GM23338 (cell line): ENCODE measurements around the gene PHKA2. TPM values are rescaled to one million over a fixed set of nuclear protein-coding genes. Genes with fewer than 3 reads are reported as not detected.
"Not testable (repeated sequence)": the region's sequence is repeated elsewhere in the genome, so short reads cannot be mapped to it uniquely, and the experiment has no call there.

Experiments
- ATAC-seq: fragments of 200-7000 bp; cut with Tn5 transposase; 3 replicates; pipeline ENCODE4 v1.9.1; 2020
- DNase-seq: peaks from one replicate; pipeline ENCODE4 v3.0.0-alpha.2; 2015; ENCODE audit warnings: low spot score
- H2AFZ ChIP-seq: fragments of 200-600 bp; sonication (generic); 2 replicates; pipeline ENCODE4 v1.8.0; 2016; ENCODE audit warnings: antibody characterized with exemption, mild to moderate bottlenecking, moderate library complexity
- H3F3A ChIP-seq: fragments of 200-600 bp; sonication (generic); replicated peaks from 2 replicates; pipeline ENCODE4 v1.8.0; 2017; ENCODE audit warnings: antibody characterized with exemption, mixed run types, low read depth
- H3K27ac ChIP-seq: fragments of 200-600 bp; sonication (generic); 2 replicates; pipeline ENCODE4 v1.6.1; 2016; ENCODE audit warnings: low read depth
- H3K27me3 ChIP-seq: fragments of 200-600 bp; sonication (generic); 2 replicates; pipeline ENCODE4 v1.8.0; 2016; ENCODE audit warnings: mild to moderate bottlenecking, mixed run types, moderate library complexity; ENCODE audit not compliant: insufficient read depth
- H3K36me3 ChIP-seq: fragments of 200-600 bp; sonication (generic); 2 replicates; pipeline ENCODE4 v1.8.0; 2016; ENCODE audit warnings: mild to moderate bottlenecking; ENCODE audit not compliant: insufficient read depth
- H3K4me1 ChIP-seq: fragments of 200-600 bp; sonication (generic); 2 replicates; pipeline ENCODE4 v1.8.0; 2016; ENCODE audit warnings: mild to moderate bottlenecking, moderate library complexity; ENCODE audit not compliant: insufficient read depth
- H3K4me2 ChIP-seq: fragments of 200-600 bp; sonication (generic); 2 replicates; pipeline ENCODE4 v1.7.1; 2017; ENCODE audit warnings: mixed run types
- H3K4me3 ChIP-seq: fragments of 200-600 bp; sonication (generic); 2 replicates; pipeline ENCODE4 v1.6.1; 2016; ENCODE audit warnings: mixed run types
- H3K79me2 ChIP-seq: fragments of 200-600 bp; sonication (generic); replicated peaks from 2 replicates; pipeline ENCODE4 v1.8.0; 2017; ENCODE audit warnings: mild to moderate bottlenecking; ENCODE audit not compliant: insufficient read depth
- H3K9me2 ChIP-seq: fragments of 200-600 bp; sonication (generic); 2 replicates; pipeline ENCODE4 v1.8.0; 2017; ENCODE audit not compliant: insufficient read depth
- H4K20me1 ChIP-seq: fragments of 200-600 bp; sonication (generic); replicated peaks from 2 replicates; pipeline ENCODE4 v1.8.0; 2017; ENCODE audit warnings: mild to moderate bottlenecking; ENCODE audit not compliant: insufficient read depth
- H3K27ac Mint-ChIP-seq: 2 replicates; pipeline ENCODE4 v1.8.0; 2020; ENCODE audit warnings: inconsistent platforms, mild to moderate bottlenecking, moderate library complexity, mixed read lengths
- H3K27me3 Mint-ChIP-seq: 3 replicates; pipeline ENCODE4 v1.8.0; 2022; ENCODE audit warnings: low read depth, mild to moderate bottlenecking, moderate library complexity, mixed read lengths, inconsistent platforms; ENCODE audit not compliant: insufficient read depth, poor library complexity
- H3K36me3 Mint-ChIP-seq: 3 replicates; pipeline ENCODE4 v1.8.0; 2021; ENCODE audit warnings: low read depth, mild to moderate bottlenecking, inconsistent platforms, moderate library complexity, mixed read lengths
- H3K4me1 Mint-ChIP-seq: 3 replicates; pipeline ENCODE4 v1.8.0; 2020; ENCODE audit warnings: mild to moderate bottlenecking, inconsistent platforms, mixed read lengths
- H3K4me3 Mint-ChIP-seq: 3 replicates; pipeline ENCODE4 v1.8.0; 2021; ENCODE audit warnings: moderate library complexity, mild to moderate bottlenecking, inconsistent platforms, mixed read lengths
- H3K9me3 Mint-ChIP-seq: 3 replicates; pipeline ENCODE4 v1.8.0; 2020; ENCODE audit warnings: moderate library complexity, mild to moderate bottlenecking, inconsistent platforms, mixed read lengths
- EZH2 ChIP-seq: fragments of 200-600 bp; sonication (generic); IDR thresholded peaks from one replicate; pipeline ENCODE4 v1.8.0; 2017; ENCODE audit warnings: antibody characterized with exemption, mild to moderate bottlenecking, low read depth; ENCODE audit not compliant: unreplicated experiment
- POLR2AphosphoS5 ChIP-seq: IDR thresholded peaks from 2 replicates; pipeline ENCODE4 v1.6.1; 2016; ENCODE audit warnings: antibody characterized with exemption, low read depth
- STAT1 ChIP-seq: IDR thresholded peaks from one replicate; pipeline ENCODE4 v1.6.1; 2016; ENCODE audit warnings: antibody characterized with exemption; ENCODE audit not compliant: unreplicated experiment
- ZNF331 ChIP-seq: fragments of 250-450 bp; sonication (Bioruptor Pico); IDR thresholded peaks from 2 replicates; pipeline ENCODE4 v1.5.0; 2020; ENCODE audit warnings: low read depth, mild to moderate bottlenecking, moderate library complexity
- polyA plus RNA-seq: library from polyadenylated mRNA; unstranded; fragments of >200 nt; fragmentation: Nextera tagmentation; extraction: Ambion mirVana; gene quantifications from 2 replicates; pipeline ENCODE4 v1.2.1, GENCODE V29; 2016
- small RNA-seq: library from RNA; depleted of rRNA; stranded (forward); fragments of <200 nt; gene quantifications from one replicate; pipeline ENCODE3, GENCODE V24; 2014; ENCODE audit warnings: low replicate concordance
- total RNA-seq: library from RNA; depleted of rRNA; stranded (reverse); fragments of >200 nt; shearing (Covaris generic); gene quantifications from 2 replicates; pipeline ENCODE4 v1.2.3, GENCODE V29; 2014; rRNA removed
- TF ChIP-seq, protein P1 (sequence below): IDR thresholded peaks from one replicate; pipeline ENCODE4 v1.6.1; 2018; ENCODE audit warnings: antibody characterized with exemption; ENCODE audit not compliant: unreplicated experiment

The PHKA2 gene
- total and polyA plus RNA-seq, 2 experiments from 2014 or later: 8.0 to 23.9 TPM

DNA sequence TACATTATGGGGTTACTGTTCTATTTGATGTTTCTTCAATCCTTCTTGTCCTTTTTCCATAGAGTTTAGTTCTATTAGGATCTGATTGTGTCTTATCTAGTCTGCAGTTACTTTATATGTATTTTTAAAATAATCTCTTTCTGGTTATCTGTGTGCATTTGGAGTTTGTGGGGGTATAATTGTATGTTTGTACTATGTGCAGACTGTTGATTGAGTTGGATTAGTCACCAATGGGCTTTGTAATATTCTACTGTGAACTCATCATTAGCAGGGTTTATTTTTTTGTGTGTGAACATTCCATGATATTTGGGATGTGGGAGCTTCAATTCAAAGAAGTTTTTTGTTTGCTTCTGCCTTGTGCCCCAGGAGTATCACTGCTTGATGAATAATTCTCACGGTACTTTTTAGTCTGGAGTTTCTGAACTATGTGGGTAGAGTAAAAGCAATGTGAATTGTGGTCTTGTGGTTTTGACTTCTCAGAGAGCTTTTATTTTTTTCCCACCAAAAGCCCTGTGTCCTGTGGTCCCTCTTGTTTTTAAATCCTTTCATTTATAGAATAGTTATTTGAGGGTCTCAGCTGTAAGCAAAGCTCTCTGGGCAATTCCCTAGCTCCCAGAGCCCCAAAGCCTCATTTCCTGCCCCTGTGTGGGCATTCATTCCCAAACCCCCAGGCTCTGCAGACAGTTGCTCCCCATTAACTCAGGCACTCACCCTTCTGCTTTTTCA, 127.8 kb downstream of the PHKA2 start (continued):
- TF ChIP-seq EZH2: no peak
- TF ChIP-seq ZNF331: no peak
- no peak for TF ChIP-seq POLR2AphosphoS5
- no peak for TF ChIP-seq STAT1
- TF ChIP-seq, protein P1, sequence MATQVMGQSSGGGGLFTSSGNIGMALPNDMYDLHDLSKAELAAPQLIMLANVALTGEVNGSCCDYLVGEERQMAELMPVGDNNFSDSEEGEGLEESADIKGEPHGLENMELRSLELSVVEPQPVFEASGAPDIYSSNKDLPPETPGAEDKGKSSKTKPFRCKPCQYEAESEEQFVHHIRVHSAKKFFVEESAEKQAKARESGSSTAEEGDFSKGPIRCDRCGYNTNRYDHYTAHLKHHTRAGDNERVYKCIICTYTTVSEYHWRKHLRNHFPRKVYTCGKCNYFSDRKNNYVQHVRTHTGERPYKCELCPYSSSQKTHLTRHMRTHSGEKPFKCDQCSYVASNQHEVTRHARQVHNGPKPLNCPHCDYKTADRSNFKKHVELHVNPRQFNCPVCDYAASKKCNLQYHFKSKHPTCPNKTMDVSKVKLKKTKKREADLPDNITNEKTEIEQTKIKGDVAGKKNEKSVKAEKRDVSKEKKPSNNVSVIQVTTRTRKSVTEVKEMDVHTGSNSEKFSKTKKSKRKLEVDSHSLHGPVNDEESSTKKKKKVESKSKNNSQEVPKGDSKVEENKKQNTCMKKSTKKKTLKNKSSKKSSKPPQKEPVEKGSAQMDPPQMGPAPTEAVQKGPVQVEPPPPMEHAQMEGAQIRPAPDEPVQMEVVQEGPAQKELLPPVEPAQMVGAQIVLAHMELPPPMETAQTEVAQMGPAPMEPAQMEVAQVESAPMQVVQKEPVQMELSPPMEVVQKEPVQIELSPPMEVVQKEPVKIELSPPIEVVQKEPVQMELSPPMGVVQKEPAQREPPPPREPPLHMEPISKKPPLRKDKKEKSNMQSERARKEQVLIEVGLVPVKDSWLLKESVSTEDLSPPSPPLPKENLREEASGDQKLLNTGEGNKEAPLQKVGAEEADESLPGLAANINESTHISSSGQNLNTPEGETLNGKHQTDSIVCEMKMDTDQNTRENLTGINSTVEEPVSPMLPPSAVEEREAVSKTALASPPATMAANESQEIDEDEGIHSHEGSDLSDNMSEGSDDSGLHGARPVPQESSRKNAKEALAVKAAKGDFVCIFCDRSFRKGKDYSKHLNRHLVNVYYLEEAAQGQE: no peak

DNA sequence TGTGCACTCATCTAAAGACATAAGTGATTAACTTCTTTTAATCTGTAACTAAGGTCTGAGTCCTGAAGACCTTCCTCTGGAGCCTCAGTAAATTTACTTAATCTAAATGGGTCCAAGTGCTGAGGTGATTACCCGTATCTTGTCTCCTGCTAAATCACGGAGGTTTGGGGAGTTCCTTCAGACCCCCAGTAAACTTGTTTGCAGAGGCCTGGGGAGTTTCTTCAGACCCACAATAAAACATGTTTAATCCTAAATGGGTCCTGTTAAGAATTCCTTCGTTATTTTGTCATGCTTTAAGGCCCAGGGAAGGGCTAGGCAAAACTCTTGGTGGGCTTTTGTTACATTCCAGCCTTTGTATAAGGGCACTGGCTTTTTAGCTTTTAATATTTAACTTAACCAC, 136.0 kb downstream of the PHKA2 start:
- H3K36me3 Mint-ChIP-seq, H2AFZ ChIP-seq, DNase-seq, H3K4me1 Mint-ChIP-seq, H3K4me2 ChIP-seq, H3K4me3 ChIP-seq, H3K4me3 Mint-ChIP-seq, H3K9me2 ChIP-seq, ATAC-seq, H3K27ac Mint-ChIP-seq, H3K27me3 ChIP-seq, H3K27me3 Mint-ChIP-seq, H3K4me1 ChIP-seq, H3K9me3 Mint-ChIP-seq, H3K27ac ChIP-seq, H4K20me1 ChIP-seq, H3F3A ChIP-seq, H3K36me3 ChIP-seq, H3K79me2 ChIP-seq: not testable (repeated sequence)

Small RNA genes within 50 kb of the gene (small RNA-seq; reads per million reads assigned to genes)
- not detected for gene RN7SL48P

Other genes starting within 250 kb of the PHKA2 start
- gene ADGRG2, start 138.4 kb upstream of the PHKA2 start, total RNA-seq: 10.8 and 12.2 TPM in 2 replicates
- 3.9 and 4.0 TPM in 2 replicates for gene ADGRG2, start 138.4 kb upstream of the PHKA2 start, polyA plus RNA-seq